ENCODE results near the gene USP25. TPM values are rescaled to one million over a fixed set of nuclear protein-coding genes. Genes with fewer than 3 reads are reported as not detected.

USP25 gene
- total and polyA plus RNA-seq, 12 donors, result 13.5 to 57.7 (median 45.9) TPM

DNA sequence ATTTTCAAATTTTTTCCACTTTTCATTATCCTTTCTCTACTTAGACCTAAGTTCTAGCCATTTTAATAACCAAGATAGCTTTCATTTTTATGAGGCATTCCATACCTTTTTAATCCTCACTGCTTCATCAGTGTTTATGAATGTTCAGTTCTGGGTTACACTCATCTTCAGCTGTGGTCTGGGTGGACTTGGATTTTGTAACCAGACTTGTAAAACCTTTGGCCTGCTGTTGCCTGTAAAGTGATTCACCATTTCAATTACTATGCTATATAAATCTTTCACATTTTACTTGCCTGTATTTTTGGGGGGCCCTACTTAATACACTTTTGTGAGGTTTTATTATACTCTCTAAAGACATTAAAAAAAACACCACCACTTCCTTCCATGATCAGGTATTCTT is 46.2 kb downstream of the USP25 start:
- intact Hi-C loops (cut with DNase I), result no loop called here
- H3K9me3 ChIP-seq, result no peaks in the 10 kb centered on the region
- no peaks in the 10 kb centered on the region for H3K27me3 ChIP-seq
- peaks cover 0 to 33% (median 8%) of the 10 kb centered on the region in 9 donors for H3K4me1 ChIP-seq
- H3K36me3 ChIP-seq, result peaks cover 0 to 13% (median 0%) of the 10 kb centered on the region in 9 donors
- DNase-seq (no peak), ATAC-seq (no peak)
- no peak overlapping the region for H3K27ac ChIP-seq
- TF ChIP-seq, protein P1, sequence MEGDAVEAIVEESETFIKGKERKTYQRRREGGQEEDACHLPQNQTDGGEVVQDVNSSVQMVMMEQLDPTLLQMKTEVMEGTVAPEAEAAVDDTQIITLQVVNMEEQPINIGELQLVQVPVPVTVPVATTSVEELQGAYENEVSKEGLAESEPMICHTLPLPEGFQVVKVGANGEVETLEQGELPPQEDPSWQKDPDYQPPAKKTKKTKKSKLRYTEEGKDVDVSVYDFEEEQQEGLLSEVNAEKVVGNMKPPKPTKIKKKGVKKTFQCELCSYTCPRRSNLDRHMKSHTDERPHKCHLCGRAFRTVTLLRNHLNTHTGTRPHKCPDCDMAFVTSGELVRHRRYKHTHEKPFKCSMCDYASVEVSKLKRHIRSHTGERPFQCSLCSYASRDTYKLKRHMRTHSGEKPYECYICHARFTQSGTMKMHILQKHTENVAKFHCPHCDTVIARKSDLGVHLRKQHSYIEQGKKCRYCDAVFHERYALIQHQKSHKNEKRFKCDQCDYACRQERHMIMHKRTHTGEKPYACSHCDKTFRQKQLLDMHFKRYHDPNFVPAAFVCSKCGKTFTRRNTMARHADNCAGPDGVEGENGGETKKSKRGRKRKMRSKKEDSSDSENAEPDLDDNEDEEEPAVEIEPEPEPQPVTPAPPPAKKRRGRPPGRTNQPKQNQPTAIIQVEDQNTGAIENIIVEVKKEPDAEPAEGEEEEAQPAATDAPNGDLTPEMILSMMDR (IDR thresholded peaks at IDR 0.05), result no peak
- H3K4me3 ChIP-seq, result no peak overlapping the region

DNA sequence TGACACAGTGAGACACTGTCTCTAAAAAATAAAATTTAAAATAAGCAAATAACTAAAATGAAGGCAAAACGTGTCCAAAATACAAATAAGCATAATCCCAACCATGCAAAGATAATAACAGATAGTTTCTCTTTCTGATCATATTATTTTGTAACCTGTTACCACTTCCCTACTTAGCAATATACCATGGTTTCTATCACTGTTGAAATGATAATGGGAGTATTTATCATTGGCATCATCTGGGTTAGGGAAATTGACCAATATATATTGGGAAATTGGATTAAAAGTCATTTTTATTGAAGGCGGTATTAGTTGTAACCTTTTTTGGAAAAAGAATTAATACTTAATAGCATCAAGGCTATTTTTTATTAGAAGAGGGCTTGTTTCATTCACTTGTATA is 47.0 kb downstream of the USP25 start:
- no peak for DNase-seq
- WGBS, 2 donors, result 80 to 88% methylated on average over 2 of the region's 2 CpGs
- TF ChIP-seq, protein P1 (IDR thresholded peaks at IDR 0.05), result no peak
- Histone ChIP-seq H3K27me3 (no peaks in the 10 kb centered on the region), H3K9me3 (no peaks in the 10 kb centered on the region), H3K36me3 (peaks cover 0 to 22% (median 3%) of the 10 kb centered on the region in 9 donors), H3K4me3 (no peak overlapping the region), H3K27ac (no peak overlapping the region), H3K4me1 (peaks cover 0 to 33% (median under 1%) of the 10 kb centered on the region in 9 donors)
- intact Hi-C loops (cut with DNase I), result no loop called here
- no peak for ATAC-seq

DNA sequence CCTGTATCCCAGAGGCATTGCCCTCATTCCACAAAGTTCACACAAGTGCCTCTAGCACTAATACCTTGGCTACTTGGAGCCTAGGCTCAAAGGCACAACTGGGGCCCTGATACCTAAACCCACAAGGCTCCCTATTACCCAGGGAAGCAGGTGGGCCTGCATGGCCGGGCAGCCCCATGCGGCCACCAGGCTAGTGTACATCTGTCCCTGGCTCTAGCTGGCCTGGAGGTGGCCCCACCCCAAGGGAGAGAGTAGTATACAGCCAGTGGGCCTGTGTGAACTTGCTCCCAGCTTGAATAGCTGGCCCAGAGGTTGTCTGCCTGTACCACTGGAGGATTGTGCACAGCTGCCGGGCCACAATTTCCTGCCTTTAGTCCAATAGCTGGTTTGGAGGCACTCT is 52.2 kb downstream of the USP25 start:
- no peak for DNase-seq
- TF ChIP-seq, protein P1 (IDR thresholded peaks at IDR 0.05), result no peak
- Histone ChIP-seq H3K4me3 (no peak overlapping the region), H3K36me3 (peaks cover 0 to 29% (median 11%) of the 10 kb centered on the region in 9 donors), H3K27ac (no peak overlapping the region), H3K9me3 (no peaks in the 10 kb centered on the region), H3K27me3 (no peaks in the 10 kb centered on the region), H3K4me1 (peaks cover 0 to 9% (median 0%) of the 10 kb centered on the region in 9 donors)
- WGBS, 2 donors, result 99 to 100% methylated on average over 3 of the region's 3 CpGs
- intact Hi-C loops (cut with DNase I), result no loop called here
- ATAC-seq, result peak in 1 of 8 donors; percentile 12

DNA sequence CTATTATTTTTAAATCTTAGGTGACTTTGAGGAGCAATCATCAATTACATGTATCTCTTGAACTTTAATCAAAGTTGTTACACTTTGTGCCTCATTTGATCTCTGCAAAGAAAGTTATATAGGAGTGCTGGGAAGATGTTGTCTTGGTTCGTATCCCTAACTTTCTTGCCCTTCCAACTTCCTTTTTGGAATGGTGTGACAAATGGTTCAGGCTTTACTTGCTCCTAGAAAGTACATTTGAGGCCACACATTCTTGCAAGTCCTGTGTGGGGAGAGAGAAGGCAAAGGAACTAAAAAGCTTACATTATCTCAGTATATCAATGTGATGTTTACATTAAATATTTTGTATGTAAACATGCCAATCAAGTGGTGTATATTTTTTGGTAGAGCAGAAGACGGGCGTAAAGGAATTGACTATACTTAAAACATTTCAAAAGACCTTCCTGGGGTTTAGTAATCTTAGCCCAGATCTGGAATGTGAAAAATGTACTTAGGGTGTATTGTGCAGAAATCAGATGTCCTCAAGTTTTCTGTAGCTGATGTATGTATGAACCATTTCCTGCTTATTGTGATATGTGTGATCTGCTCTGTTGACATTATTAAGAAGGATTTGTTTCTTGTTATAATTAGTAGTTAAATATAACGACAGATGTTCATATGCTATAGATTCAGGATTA is 59.2 kb downstream of the USP25 start:
- Histone ChIP-seq H3K27me3 (no peaks in the 10 kb centered on the region), H3K4me1 (peaks cover 0 to 6% (median 0%) of the 10 kb centered on the region in 9 donors), H3K9me3 (no peaks in the 10 kb centered on the region), H3K27ac (no peak overlapping the region), H3K4me3 (no peak overlapping the region), H3K36me3 (peaks cover 0 to 6% (median 0%) of the 10 kb centered on the region in 9 donors)
- ATAC-seq, result no peak
- intact Hi-C loops (cut with DNase I), result no loop called here
- WGBS, 2 donors, result 87 to 95% methylated on average over 4 of the region's 4 CpGs
- DNase-seq, result no peak
- TF ChIP-seq, protein P1 (IDR thresholded peaks at IDR 0.05), result no peak

Data from heart right ventricle (tissue), 16 donors.